Measurements from ENCODE around the gene BRD9.

Gene BRD9

GRCh38 chr5:878125-878524 is 14.5 kb downstream of the BRD9 start:
- DNase-seq (ENCODE audit: low read depth in 3 of 3): no peak

DNA sequence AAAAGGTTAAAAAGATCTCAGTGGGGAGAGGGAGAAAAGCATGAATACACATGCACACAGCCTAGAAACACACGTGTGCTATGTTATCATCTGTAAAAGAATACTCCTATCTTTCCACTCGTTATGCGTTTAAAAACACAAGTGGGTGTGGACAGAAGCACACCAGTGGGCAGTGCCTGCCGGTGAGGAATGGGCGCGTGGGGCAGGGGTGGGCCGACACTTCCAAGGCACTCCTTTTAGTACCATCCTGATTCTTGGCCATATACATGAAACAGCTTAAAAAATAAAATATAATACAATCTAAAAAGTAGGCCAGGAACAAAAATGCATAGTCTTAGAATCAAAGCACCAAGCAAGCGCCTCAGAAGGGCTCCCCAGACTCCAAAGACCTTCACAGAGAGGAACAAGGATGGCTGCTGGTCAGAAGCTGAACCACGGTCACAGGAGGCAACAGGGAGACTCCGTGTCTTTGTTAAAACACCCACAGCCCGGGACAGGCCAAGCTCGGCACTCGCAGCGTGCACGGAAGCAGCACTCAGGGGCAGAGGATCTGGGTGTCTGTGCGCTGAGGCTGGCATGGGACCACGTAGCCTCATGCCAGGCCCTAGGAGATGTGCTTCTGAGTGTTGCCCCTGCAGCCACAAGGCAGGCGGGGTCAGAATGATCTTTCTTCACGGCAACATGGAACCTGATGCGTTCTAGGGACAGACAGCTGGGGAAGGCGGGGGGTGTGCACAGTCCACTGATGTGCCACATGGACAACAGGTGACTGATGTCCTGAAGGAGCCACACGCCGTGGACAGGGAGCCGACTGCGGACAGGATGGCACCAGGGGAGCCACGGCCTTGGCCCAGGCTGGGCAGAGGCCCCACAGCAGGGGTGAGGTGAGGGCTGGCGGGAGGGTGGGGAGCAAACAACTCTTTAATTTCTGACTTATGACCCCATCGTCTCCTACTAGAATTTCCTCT is 15.9 kb downstream of the BRD9 start:
- DNase-seq (ENCODE audit: low read depth in 3 of 3): no peak

GRCh38 chr5:875931-876330 is 16.7 kb downstream of the BRD9 start:
- DNase-seq (ENCODE audit: low read depth in 3 of 3): no peak

- no peak for DNase-seq (ENCODE audit: low read depth in 3 of 3)
Observed at GRCh38 chr5:873328-873727, 19.3 kb downstream of the BRD9 start.

GRCh38 chr5:872301-872700 is 20.3 kb downstream of the BRD9 start:
- DNase-seq (ENCODE audit: low read depth in 3 of 3): no peak

- DNase-seq (ENCODE audit: low read depth in 3 of 3): no peak
Observed at GRCh38 chr5:871596-872298, 20.9 kb downstream of the BRD9 start.

GRCh38 chr5:870956-871355 is 21.6 kb downstream of the BRD9 start:
- no peak for DNase-seq (ENCODE audit: low read depth in 3 of 3)

GRCh38 chr5:868428-869135 is 24.0 kb downstream of the BRD9 start:
- no peak for DNase-seq (ENCODE audit: low read depth in 3 of 3)

DNA sequence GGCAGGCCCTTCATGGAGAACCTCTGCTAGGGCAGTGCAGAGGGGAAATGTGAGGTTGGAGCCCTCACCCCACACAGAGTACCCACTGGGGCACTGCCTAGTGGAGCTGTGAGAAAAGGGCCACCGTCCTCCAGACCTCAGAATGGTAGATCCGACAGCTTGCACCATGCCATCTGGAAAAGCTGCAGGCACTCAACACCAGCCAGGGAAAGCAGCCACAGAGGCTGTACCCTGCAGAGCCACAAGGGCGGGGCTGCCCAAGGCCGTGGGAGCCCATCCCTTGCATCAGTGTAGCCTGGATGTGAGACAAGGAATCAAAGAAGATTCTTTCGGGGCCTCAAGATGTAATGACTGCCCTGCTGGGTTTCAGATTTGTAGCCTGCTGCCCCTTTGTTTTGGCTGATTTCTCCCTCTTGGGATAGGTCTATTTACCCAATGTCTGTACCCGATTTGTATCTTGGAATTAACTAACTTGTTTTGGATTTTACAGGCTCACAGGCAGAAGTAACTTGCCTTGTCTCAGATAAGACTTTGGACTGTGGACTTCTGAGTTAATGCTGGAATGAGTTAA is 25.2 kb downstream of the BRD9 start:
- no peak for DNase-seq (ENCODE audit: low read depth in 3 of 3)

DNA sequence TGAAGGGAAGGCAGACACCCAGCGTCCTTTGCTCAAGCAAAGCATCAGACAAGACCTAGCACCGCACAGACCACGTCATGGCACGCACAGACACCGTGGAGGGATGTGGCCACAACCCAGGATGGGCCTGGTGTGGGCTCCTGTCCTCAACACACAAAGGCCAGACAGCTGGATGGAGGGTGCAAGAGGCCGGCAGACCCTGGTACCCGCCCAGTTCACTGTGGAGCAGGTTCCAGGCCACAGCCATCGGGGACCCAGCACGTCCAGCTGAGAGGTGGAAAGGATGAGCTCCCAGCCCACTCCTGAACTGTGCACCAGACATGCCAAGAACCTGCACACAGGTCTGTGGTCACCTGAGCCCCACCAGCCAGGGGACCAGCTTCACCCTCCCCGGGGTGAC is 26.8 kb downstream of the BRD9 start:
- DNase-seq (ENCODE audit: low read depth in 3 of 3): no peak

GRCh38 chr5:865168-865521 is 27.5 kb downstream of the BRD9 start:
- DNase-seq (ENCODE audit: low read depth in 3 of 3): no peak

GRCh38 chr5:864492-865167 is 28.0 kb downstream of the BRD9 start:
- DNase-seq (ENCODE audit: low read depth in 3 of 3): no peak

- no peak for DNase-seq (ENCODE audit: low read depth in 3 of 3)
Observed at GRCh38 chr5:863244-863805, 29.3 kb downstream of the BRD9 start.

- no peak for DNase-seq (ENCODE audit: low read depth in 3 of 3)
Observed at GRCh38 chr5:862367-863243, 30.0 kb downstream of the BRD9 start.

DNA sequence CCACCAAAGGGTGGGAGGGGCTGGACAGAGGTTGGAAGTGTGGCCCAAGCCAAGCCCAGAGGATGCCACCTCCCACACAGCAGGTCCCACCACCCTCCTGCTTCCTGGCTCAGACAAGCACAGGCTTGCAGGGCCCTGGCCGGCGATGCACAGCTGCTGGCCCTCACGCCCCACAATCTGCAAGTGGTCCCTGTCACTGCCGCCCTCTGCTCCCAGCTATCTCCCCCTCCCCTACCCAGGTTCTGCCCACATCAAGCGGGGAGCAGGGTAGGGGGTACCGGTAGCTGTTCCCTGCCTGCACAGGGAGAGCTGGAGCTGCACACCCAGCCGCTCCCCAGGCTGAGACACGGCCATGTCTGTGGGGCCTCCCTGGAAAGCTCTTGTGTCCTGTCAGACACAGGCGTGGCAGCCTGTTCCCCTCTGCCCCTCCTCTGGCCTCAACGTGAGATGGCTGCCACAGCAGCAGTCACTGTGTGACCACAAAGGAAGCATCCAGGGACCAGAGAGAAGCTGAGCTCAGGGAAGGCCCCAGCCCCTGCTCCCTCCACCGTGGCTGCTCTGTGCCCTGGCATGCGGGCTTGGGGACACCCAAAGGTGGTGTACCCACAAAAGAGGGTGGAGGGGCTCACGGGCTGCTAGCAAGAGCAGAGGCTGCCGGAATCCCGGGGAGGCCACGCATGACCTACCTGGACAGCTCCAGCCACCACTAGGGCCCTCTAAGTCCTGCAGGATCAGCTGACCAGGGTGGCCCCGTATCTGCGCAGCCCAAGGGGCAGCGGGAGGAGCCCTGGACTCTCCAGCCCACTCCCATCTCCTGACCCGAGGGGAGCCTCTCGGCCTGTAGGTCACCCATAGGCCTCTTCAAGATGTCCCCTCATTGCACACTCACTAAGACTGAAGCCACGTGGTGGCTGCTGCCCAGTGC is 30.9 kb downstream of the BRD9 start:
- DNase-seq (ENCODE audit: low read depth in 3 of 3): no peak

DNA sequence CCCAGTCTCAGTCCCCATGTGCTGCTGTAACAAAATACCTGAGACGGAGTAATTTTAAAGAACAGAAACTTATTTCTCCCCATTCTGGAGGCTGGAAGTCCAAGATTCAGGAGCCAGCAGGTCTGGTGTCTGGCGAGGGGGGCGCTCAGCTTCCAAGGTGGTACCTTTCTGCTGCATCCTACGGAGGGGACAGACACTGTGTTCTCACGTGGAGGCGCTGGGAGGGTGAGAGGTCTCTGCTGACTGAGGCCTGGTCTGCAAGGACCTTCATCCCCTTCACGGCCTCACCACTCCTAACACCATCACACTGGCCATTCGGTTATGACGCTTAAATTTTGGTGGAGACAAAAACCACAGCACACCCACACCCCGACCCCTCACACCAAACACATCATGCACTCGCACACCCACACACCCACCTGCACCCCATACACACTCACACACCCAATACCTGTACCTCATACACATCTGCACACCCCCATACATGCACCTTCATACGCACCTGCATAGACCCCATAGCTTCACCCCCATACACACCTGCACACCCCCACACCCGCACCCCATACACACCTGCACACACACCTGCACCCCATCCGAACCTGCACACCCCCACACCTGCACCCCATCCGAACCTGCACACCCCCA is 32.0 kb downstream of the BRD9 start:
- DNase-seq (ENCODE audit: low read depth in 3 of 3): no peak

DNA sequence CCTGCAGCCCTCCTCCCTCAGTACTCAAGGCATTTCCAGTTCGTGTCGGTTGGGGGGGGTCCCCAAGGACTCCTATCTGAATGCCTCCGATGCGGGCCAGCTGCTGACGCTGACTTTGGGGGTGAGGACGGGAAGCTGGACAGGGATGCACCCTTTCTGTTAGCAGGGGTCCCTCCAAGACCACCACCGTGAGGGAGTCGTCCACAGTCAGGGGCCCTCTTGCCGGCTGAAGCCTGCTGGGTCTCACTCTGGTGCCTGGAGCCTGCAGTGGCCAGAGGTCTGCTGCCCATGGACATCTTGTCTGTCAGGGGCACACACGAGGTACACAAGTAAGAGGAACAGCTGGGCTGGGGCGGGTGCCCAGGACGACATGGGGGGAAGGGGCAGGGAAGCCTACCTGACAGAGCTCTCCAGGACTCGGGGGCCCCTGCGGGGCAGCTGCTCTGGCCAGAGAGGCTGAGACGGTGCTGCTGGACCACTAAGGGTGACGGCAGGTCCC is 32.8 kb downstream of the BRD9 start:
- DNase-seq (ENCODE audit: low read depth in 3 of 3): no peak

GRCh38 chr5:859391-859790 is 33.2 kb downstream of the BRD9 start:
- no peak for DNase-seq (ENCODE audit: low read depth in 3 of 3)
